HG03342 (cell line): Measurements from ENCODE around the gene CFAP45.

Experiments
- ATAC-seq: cut with Tn5 transposase; IDR thresholded peaks from one replicate; pipeline ENCODE4 v1.9.1; 2021; ENCODE audit warnings: mild to moderate bottlenecking, moderate library complexity; ENCODE audit not compliant: unreplicated experiment

Gene CFAP45

DNA sequence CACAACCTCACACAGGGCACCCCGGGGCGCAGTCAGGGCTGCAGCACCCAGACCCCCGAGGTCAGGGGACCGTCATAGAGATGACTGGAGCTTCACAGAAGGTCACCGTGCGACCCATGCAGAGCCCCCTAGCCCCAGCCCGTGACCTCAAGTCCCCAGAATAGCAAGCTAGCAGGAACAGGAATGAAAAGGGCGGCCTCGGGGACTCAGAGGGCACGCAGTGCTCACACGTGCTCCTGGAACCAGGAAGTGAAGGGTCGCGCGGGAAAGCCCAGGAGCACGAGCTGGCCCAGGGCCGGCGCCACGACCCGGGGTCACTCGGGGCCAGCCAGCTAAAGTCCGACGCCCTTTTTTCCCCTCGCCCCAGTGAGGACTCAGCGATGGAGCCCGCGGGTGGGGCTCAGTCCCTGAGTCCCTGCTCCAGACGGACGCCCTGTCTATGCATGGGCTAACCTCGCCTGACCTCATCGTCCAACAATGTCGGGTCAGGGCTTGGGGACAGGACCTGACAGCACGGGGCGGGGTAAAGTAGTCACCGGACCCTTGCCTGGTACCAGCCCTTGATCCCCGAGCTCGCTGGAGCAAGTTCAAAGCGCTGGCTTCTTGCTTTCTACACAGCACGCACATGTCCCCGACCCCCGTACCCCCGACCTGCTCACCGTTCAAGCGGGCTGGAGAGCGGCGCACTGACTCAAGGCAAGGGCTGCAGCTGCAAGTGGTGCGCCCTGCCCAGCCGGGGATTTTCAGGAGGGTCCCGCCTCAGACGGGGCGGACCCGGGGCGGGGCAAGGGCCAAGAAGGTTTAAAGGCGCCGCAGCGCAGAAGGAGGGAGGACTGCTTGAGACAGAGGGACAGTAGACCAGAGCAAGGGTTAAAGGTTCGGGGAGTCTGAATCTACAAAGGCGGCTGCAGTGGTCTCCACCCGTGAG, 25.1 kb upstream of the CFAP45 start, which contains the start of gene TAGLN2:
TSS of gene TAGLN2 (minus strand) at position 717 of the 928 bp plus-strand sequence. CDS start 4,998 bp downstream, outside the sequence.
- ATAC-seq = peak; percentile 47

- ATAC-seq = no peak
Measured at GRCh38 chr1:159924025-159924790, 24.2 kb upstream of the CFAP45 start.

DNA sequence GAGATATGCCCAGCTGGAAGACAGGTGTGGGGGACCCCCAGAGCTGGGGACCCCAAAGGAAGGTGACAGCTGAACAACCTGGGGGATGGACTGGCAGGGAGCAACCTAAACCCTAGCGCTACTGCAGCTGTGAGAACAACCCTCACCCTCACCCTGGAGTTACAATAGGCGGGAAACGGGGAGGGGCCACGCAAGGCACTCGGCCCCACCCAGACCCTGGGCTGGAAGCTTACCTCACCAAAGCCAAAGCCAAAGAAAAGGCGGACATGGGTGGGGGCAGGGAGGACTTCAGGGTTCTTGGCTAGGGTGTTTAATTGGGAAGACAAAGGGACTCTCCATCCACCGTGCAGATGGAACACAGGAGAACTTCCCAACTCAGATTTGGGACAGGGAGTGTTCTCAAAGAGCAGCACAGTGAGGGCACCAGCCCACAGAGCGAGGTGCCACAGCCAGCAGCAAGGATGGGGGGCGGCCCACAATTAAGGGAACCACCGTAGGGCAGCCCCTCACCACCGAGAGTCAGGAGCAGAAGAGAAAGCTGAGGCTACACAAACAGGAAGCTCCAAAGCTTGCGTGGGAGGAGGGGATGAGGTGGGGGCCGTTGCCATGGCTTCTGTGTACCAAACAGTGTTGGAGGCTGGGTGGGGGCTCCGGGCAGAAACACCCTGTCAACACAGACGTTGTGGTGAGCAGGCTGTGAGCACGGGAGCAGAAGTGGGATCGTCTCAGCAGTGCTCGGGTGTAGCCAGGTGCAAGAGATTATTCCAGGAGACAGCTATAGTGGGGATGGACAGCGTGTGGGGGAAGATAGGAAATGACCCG, 23.4 kb upstream of the CFAP45 start:
- ATAC-seq = peak; percentile 39

DNA sequence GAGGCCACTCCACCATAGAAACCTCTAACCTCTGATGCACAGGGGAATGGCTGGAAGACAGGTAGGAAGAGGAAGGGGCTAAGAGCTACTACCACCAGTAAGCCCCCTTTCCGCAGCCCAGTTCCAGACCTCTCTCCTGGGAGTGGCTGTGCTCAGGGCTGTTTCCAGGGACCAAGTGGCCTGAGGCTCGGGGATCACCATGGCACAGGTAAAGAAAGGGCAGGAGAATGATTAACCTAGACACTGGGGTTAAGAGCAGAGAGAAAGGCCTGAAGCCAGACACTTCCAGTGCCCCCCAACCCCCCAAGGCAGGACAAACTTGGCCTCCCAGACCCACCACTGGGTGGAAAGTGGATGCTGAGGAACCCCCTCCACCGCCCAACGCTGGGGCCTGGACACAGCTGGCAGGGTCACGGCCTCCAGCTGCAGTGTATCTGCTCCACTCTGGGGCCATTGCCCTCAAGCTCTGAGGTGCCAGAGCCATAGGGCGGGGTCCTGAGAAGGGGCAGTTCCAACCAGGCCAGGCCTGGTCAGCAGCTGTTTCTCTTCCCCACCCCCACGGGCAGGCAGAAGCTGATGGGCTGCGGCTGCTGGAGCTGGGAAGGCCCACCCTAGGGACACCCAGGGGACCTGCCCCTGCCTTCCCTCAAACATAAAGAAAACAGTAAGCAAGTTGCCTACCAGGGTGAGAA, 22.7 kb upstream of the CFAP45 start:
- ATAC-seq = peak; percentile 2

- ATAC-seq = no peak
Measured at GRCh38 chr1:159921700-159922504, 21.9 kb upstream of the CFAP45 start.

- ATAC-seq = peak; percentile 26
Measured at GRCh38 chr1:159921251-159921650, 21.3 kb upstream of the CFAP45 start.

GRCh38 chr1:159920651-159921050, 20.7 kb upstream of the CFAP45 start:
- no peak for ATAC-seq

GRCh38 chr1:159920202-159920601, 20.2 kb upstream of the CFAP45 start:
- no peak for ATAC-seq

DNA sequence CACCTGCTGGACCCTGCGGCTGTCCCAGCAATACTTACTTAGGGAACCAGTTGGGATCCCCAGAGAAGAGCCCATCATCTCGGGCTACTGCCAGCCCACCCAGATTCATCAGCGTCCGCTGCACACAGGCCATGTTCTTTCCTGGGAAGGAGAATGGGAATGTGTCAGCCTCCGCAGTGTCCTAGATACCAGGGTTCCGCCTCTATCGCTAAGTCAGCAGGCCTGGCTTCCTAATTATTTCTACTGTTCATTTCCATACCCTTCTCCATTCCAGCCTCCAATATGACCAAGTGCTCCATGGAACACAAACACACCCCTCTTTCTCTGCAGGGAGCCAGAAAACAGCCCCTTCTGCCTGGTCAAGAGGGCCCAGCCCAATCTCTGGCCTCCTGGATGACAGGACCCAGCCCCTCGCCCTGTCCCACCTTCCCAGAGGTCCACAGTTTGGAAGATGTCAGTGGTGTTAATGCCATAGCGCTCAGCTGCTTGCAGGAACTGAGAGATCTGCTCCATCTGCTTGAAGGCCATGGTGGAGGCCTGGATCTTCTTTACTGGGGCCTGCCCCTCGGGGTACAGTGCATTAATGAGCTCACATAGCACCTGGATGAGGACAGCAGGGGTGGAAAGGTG, 19.4 kb upstream of the CFAP45 start:
- no peak for ATAC-seq

DNA sequence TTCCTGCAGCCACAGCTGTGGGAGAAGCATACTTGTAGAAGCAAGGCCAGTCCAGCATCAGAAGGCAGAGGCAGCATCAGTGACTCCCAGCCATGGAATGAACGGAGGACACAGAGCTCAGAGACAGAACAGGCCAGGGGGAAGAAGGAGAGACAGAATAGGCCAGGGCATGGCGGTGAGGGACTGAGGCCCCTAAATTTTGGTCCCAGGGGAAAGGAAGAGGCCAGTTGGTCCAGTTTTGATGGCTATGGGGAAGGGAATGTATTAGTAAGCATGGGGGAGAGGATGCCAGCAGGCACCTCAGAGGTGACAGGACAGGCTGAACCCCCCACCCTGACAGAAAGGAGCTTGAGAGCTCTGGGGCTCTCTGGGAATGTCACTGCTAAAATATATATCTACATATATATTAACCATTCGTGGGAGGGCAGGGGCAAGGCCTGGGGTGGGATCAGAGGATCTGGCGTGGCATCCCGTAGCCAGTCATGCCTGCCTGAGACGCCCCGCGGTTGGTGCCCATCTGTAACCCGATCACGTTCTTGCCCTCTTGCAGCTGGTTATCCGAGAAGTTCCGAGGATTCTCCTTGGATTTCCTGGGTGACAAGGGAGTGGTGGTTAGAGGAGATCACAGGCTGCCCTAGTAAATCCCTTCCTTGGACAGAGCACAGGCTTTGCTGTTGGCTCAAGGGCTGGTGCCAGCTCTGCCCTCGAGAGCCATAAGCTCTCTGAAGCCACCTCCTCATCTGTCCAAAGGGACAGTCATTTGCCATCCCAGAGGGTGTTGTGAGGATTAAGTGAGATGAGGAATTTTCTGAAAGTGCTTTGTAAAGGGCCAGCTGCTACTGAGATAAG, 18.6 kb upstream of the CFAP45 start:
- ATAC-seq = no peak

DNA sequence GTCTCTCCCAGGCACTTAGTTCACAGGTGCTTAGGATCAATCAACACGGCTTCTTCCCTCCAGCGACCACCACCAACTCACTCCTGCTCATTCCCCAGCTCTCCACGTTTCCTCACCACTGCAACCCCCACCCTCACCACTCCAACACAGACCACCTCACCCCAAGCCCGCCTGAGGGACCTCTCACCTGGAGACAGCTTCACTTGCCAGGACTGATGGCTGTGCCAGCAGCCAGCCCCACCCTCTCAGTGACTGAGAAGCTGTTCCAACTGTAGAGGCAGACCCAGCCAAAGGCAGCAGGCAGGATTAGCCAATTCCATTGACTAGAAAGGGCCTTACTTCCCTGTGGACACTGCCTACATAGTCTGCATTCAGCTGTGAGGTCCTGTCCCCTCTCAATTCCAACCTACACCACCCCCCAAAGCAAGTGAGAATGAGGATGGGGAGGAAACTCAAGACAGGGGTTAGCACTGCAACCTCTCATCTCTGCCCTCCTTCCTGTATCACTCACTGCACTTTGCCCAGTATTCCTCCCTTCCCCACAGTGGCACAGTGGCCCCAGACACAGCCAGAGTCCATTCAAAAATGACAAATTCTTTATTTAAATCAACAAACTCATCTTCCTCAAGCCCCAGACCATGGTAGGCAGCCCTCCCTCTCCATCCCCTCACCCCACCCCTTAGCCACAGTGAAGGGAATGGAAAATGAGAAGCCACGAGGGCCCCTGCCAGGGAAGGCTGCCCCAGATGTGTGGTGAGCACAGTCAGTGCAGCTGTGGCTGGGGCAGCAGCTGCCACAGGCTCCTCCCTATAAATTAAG, 17.8 kb upstream of the CFAP45 start:
- no peak for ATAC-seq

- no peak for ATAC-seq
Measured at GRCh38 chr1:159916242-159917051, 16.5 kb upstream of the CFAP45 start.

GRCh38 chr1:159915571-159916241, 15.7 kb upstream of the CFAP45 start:
- no peak for ATAC-seq

DNA sequence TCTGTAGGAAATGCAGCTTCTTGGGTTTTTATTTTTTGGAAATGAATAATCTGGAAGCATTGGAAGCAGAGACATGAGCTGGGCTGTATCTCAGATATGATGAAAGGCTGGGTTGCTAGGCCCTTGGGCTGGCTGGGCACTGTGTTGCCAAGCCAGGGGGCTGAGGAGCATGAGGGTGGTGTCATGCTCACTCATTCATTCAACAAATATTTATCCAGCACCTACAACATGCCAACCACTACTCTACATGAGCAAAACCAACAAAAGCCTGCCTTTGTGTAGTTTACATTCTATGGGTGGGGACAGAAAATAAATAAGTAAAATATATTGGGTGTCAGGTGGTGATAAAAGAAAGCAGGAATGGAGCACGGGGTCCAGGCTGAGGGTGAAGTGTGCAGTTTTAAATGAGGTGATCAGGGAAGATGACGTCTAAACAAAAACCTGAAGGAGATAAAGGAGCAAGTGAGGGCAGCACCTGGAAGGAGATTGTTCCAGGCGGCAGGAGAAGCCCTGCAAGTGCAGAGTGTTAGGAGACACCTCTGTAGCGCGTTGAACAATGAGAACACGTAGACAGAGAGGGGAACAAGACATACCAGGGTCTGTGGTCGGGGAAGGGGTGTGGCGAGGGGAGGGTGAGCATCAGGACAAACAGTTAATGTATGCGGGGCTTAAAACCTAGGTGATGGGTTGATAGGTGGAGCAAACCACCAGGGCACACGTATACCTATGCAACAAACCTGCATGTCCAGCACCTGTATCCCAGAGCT, 14.5 kb upstream of the CFAP45 start:
- no peak for ATAC-seq
